Right lobe of liver (tissue), 6 donors: ENCODE measurements around the gene MYMK. TPM values are rescaled to one million over a fixed set of nuclear protein-coding genes. Genes with fewer than 3 reads are reported as not detected.

Experiments used
- ATAC-seq, 4 donors: fragments of 200-7000 bp; cut with Tn5 transposase; one replicate each; pipeline ENCODE4 v1.9.1; 2020; ENCODE audit warnings: mild to moderate bottlenecking in 4 of 4, moderate library complexity in 4 of 4
- DNase-seq, 3 donors: peaks; one replicate each; pipeline ENCODE4 v3.0.0-alpha.2; 2020
- H3K27ac ChIP-seq, 3 donors: fragments of 200-600 bp; one replicate each; pipeline ENCODE4 v1.8.0; 2022
- H3K27me3 ChIP-seq, 2 donors: fragments of 200-600 bp; one replicate each; pipeline ENCODE4 v1.8.0; 2022
- H3K36me3 ChIP-seq, 4 donors: fragments of 200-600 bp; sonication (generic) in 1 of 4; one replicate each; pipeline versions ENCODE4 v1.5.1 to v1.8.0; 2017 to 2022; ENCODE audit warnings: control low read depth in 1 of 4
- H3K4me1 ChIP-seq, 4 donors: fragments of 200-600 bp; sonication (generic) in 1 of 4; one replicate each; pipeline versions ENCODE4 v1.5.1 to v1.8.0; 2017 to 2022; ENCODE audit warnings: control low read depth in 1 of 4
- H3K4me3 ChIP-seq, 3 donors: fragments of 200-600 bp; one replicate each; pipeline ENCODE4 v1.8.0; 2022
- H3K9me3 ChIP-seq, 4 donors: fragments of 200-600 bp; sonication (generic) in 1 of 4; one replicate each; pipeline versions ENCODE4 v1.5.1 to v1.8.0; 2017 to 2022; ENCODE audit warnings: control low read depth in 1 of 4
- POLR2A ChIP-seq: fragments of 450-650 bp; IDR thresholded peaks from one replicate; pipeline ENCODE4 v1.6.1; 2017; ENCODE audit warnings: antibody characterized with exemption, mild to moderate bottlenecking
- WGBS: methylation state at CpG from one replicate; pipeline ENCODE4 v1.1.6; 2018; ENCODE audit warnings: low coverage, low lambda C conversion rate; ENCODE audit not compliant: insufficient coverage; ENCODE audit errors: missing lambda C conversion rate; 5-methylcytosine and 5-hydroxymethylcytosine counted together
- intact Hi-C, 2 donors: fragments of 100-400 bp; cut with DNase I; formaldehyde crosslinking; loops; one replicate each; pipeline versions ENCODE4 v1.11.2 to v1.14.1; 2022
- total RNA-seq, 6 experiments: library from RNA; depleted of rRNA in 2 of 6; stranded (reverse); fragments of >200 nt in 2 of 6; fragmentation: NEBNext Ultra II Directional in 3 of 6; extraction: Animal tissue kit (Norgen Biotek cat#: 25700) in 3 of 6; gene quantifications; one replicate each; pipeline versions ENCODE4 v1.1.0 to v1.2.4, GENCODE V29; 2016 to 2023
- TF ChIP-seq, protein P1 (sequence below), 4 donors: fragments of 200-600 bp in 3 of 4; fragments of 450-650 bp in 1 of 4; IDR thresholded peaks; one replicate each; pipeline versions ENCODE4 v1.5.1 to v1.8.0; 2016 to 2022; ENCODE audit warnings: antibody characterized with exemption in 4 of 4, mild to moderate bottlenecking in 2 of 4
- donor health status: DM: no; HTN: yes; CAD: no.
- donor health status: DM: no; HTN: no; CAD: no.
- donor health status: DM: no; HTN: no; CAD: no.
- donor health status: DM: no; HTN: yes; CAD: no.
- donor health status: DM: no; HTN: yes; CAD: no.

Gene MYMK
- total RNA-seq, 6 experiments from 2014 or later, result not detected

DNA sequence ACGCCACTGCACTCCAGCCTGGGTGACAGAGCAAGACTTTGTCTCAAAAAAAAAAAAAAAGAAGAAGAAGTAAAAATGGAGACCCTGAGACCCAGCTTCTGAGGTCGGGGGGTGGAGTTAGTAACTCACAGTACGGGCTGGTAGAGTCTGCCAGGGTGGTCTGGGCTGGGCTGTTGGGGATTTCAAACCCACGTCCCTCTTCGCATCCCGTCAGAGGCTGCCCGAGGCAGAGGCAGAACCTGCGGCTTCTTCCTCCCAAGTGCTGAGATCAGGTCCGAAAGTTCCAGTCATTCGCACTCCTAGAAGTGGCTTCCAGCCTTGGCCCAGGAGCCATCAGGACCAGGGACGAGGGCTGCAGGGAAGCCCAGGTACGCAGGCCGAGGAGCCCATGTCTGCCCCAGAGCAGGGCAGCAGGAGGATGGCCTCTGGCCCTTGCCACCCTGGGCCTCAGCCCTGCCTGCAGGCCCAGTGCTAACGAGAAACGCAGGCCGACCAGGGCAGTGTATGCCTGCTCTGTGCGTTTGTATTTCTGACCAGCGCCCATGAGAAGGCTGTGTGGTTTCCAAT lies 36.0 kb downstream of the MYMK start:
- H3K27ac ChIP-seq, result no peak overlapping the region
- no peaks in the 10 kb centered on the region for H3K36me3 ChIP-seq
- DNase-seq (peak in 2 of 3 donors; percentile 8 to 43), ATAC-seq (no peak)
- TF ChIP-seq POLR2A, result no peak
- TF ChIP-seq, protein P1, sequence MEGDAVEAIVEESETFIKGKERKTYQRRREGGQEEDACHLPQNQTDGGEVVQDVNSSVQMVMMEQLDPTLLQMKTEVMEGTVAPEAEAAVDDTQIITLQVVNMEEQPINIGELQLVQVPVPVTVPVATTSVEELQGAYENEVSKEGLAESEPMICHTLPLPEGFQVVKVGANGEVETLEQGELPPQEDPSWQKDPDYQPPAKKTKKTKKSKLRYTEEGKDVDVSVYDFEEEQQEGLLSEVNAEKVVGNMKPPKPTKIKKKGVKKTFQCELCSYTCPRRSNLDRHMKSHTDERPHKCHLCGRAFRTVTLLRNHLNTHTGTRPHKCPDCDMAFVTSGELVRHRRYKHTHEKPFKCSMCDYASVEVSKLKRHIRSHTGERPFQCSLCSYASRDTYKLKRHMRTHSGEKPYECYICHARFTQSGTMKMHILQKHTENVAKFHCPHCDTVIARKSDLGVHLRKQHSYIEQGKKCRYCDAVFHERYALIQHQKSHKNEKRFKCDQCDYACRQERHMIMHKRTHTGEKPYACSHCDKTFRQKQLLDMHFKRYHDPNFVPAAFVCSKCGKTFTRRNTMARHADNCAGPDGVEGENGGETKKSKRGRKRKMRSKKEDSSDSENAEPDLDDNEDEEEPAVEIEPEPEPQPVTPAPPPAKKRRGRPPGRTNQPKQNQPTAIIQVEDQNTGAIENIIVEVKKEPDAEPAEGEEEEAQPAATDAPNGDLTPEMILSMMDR (IDR thresholded peaks at IDR 0.05), result no peak
- no peaks in the 10 kb centered on the region for H3K27me3 ChIP-seq
- intact Hi-C loops, result loop anchor here (5.0 to 10.0 kb wide), 4 partner anchors 86 to 304 kb away; partner anchors contain the start of genes MED22 (in 1 of the 2) and RPL7A (in 1 of the 2)
- H3K4me1 ChIP-seq, result no peaks in the 10 kb centered on the region
- WGBS, result 100% methylated on average over 2 of the region's 18 CpGs
- no peaks in the 10 kb centered on the region for H3K9me3 ChIP-seq
- H3K4me3 ChIP-seq, result no peak overlapping the region

DNA sequence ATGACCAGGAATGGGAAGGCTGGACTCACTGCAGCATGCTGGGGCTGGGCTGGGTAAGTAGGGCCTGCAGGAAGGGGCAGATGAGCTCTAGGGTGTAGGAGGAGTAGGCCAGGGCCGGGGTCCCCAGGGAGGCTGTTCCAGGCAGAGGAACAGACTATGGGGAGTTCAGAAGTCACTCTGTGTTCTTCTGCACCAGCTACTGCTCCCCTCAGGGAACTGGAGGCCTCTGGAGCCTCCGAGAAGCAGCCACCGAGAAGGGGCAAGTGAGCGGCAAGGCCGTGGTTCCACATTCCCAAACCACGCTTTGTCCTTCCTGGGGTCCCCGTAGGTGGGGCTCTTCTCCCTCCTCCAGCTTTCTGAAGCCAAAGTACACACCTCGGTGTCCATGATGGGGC lies 37.4 kb downstream of the MYMK start:
- H3K27me3 ChIP-seq, result no peaks in the 10 kb centered on the region
- no peak overlapping the region for H3K27ac ChIP-seq
- H3K36me3 ChIP-seq, result no peaks in the 10 kb centered on the region
- TF ChIP-seq, protein P1 (IDR thresholded peaks at IDR 0.05), result no peak
- TF ChIP-seq POLR2A, result no peak
- intact Hi-C loops, result loop anchor here (5.0 to 10.0 kb wide), 4 partner anchors 85 to 303 kb away; partner anchors contain the start of genes MED22 (in 1 of the 2) and RPL7A (in 1 of the 2)
- no peaks in the 10 kb centered on the region for H3K4me1 ChIP-seq
- no peak overlapping the region for H3K4me3 ChIP-seq
- 50% methylated on average over 2 of the region's 8 CpGs for WGBS
- peak in 2 of 3 donors; percentile 13 to 39 for DNase-seq
- H3K9me3 ChIP-seq, result no peaks in the 10 kb centered on the region
- no peak for ATAC-seq

DNA sequence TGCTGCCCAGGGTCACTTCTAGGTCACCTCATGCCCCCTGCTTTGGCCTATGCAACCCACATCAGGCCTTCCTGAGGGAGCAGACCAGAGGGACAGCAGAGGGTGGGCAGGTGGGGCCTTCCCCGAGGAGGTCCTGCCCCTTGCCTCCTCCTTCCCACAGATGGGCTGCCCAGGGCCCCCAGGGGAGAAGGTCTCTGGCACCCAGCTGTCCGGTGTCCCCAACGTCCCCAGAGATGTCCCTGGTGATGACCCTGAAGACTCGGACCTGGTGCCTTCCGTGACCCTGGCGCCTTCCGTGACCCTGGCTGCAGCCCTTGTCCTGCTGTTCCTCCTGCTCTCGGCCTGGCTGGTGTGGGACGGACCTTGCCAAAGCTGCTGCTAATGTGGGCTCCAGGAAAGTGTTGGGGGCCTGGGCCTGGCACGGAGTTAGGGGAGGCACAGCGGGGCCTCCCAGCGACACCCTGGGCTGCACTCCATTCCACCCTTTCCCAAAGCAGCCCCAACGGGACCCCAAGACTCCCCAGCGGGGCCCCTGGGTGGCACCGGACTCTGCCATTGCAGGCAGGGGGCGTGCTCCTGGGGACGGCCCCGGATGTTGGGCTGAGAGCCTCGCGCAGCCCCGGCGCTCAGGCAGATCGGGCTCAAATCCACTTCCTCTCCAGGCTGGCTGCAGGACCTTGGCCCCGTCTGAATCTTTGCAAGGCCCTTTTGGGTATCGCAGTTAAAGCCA lies 39.1 kb downstream of the MYMK start:
- no peaks in the 10 kb centered on the region for H3K36me3 ChIP-seq
- no peak overlapping the region for H3K27ac ChIP-seq
- no peaks in the 10 kb centered on the region for H3K9me3 ChIP-seq
- WGBS, result 0% methylated on average over 1 of the region's 25 CpGs
- no peaks in the 10 kb centered on the region for H3K4me1 ChIP-seq
- peak in 2 of 3 donors; percentile 22 to 51 for DNase-seq
- H3K4me3 ChIP-seq, result no peak overlapping the region
- no peak for TF ChIP-seq POLR2A
- TF ChIP-seq, protein P1 (IDR thresholded peaks at IDR 0.05), result no peak
- peak in 3 of 4 donors; percentile 5 to 11 (median 9) for ATAC-seq
- H3K27me3 ChIP-seq, result no peaks in the 10 kb centered on the region
- intact Hi-C loops, result loop anchor here (5.0 to 10.0 kb wide), 4 partner anchors 83 to 301 kb away; partner anchors contain the start of genes MED22 (in 1 of the 2) and RPL7A (in 1 of the 2)

DNA sequence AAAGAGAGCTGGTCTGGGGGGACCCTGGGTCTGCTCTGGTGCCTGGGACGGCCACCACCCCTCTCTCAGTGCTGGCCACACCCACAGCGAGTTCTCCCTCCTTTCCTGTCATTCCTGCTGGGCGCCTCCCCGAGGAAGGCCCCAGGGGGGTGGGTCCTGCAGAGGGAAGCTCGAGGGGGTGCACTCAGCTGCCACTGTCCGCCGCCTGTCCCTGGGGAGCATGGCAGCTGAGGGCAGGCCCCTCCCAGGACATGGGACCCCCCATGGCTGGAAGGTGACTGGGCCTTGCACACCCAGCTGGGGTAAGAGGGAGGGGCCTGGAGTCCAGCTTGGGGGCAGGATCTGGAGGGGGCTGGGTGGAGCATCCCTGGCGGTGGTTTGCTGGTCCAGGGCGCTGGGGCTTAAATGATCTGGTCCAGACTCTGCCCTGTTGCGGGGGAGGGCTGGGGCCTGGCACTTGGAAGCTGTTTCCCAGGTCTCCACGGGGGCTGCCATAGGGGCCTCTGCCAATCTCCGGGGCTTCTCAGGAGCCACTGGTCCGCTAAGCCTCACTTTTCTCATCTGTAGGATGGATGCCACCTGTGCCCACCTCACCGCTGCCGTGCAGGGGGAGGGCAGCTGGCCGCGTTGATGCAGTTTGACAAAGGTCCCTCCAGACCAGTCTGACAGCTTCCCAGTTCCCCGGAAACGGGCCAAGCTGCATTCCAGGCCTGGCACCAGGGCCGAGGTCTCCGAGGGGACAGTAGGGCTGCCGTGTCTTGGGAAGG lies 39.9 kb downstream of the MYMK start:
- Histone ChIP-seq H3K27me3 (no peaks in the 10 kb centered on the region), H3K27ac (no peak overlapping the region), H3K36me3 (no peaks in the 10 kb centered on the region), H3K4me1 (no peaks in the 10 kb centered on the region), H3K4me3 (no peak overlapping the region), H3K9me3 (no peaks in the 10 kb centered on the region)
- DNase-seq (peak in 2 of 3 donors; percentile 16 to 56), ATAC-seq (no peak)
- WGBS, result 37% methylated on average over 2 of the region's 22 CpGs
- intact Hi-C loops, result loop anchor here (5.0 to 10.0 kb wide), 5 partner anchors 78 to 300 kb away; partner anchors contain the start of genes MED22 (in 1 of the 2) and RPL7A (in 1 of the 2)
- TF ChIP-seq, protein P1 (IDR thresholded peaks at IDR 0.05), result no peak
- TF ChIP-seq POLR2A, result no peak
